ENCODE measurements around the gene RSPH9.
"Not testable (repeated sequence)": the region's sequence is repeated elsewhere in the genome, so short reads cannot be mapped to it uniquely, and the experiment has no call there.

Gene RSPH9

GRCh38 chr6:43629505-43630300, 15.1 kb upstream of the RSPH9 start:
- peak; percentile 99 to 100 for DNase-seq

- no peak for DNase-seq
Observed at GRCh38 chr6:43630980-43631619, 13.7 kb upstream of the RSPH9 start.

- DNase-seq, result not testable (repeated sequence)
Observed at GRCh38 chr6:43633002-43633401, 11.8 kb upstream of the RSPH9 start.

GRCh38 chr6:43634702-43635303, 10.0 kb upstream of the RSPH9 start:
- no peak for DNase-seq

- DNase-seq, result peak; percentile 66 to 86
Observed at GRCh38 chr6:43635387-43636307, 9.2 kb upstream of the RSPH9 start, which contains the start of gene MAD2L1BP. Gene MAD2L1BP (plus strand): TSS chr6:43635840. CDS start chr6:43635876, 36 bp downstream.

GRCh38 chr6:43636308-43636659, 8.6 kb upstream of the RSPH9 start:
- DNase-seq, result no peak

- no peak for DNase-seq
Observed at GRCh38 chr6:43639984-43640800, 4.6 kb upstream of the RSPH9 start.

GRCh38 chr6:43645613-43645964, 753 bp downstream of the RSPH9 start:
- no peak for DNase-seq

GRCh38 chr6:43647613-43648012, 2.8 kb downstream of the RSPH9 start:
- DNase-seq, result no peak

GRCh38 chr6:43648248-43648647, 3.4 kb downstream of the RSPH9 start:
- no peak for DNase-seq

GRCh38 chr6:43652822-43653221, 8.0 kb downstream of the RSPH9 start:
- not testable (repeated sequence) for DNase-seq

GRCh38 chr6:43657221-43657802, 12.5 kb downstream of the RSPH9 start:
- DNase-seq, result no peak

GRCh38 chr6:43658161-43658560, 13.3 kb downstream of the RSPH9 start:
- DNase-seq, result no peak

GRCh38 chr6:43662948-43663347, 18.1 kb downstream of the RSPH9 start:
- DNase-seq, result not testable (repeated sequence)

- DNase-seq, result no peak
Observed at GRCh38 chr6:43665376-43665775, 20.5 kb downstream of the RSPH9 start.

GRCh38 chr6:43666196-43666920, 21.5 kb downstream of the RSPH9 start:
- DNase-seq, result no peak

- peak; percentile 30 to 91 for DNase-seq
Observed at GRCh38 chr6:43667245-43668150, 22.7 kb downstream of the RSPH9 start.

- DNase-seq, result peak; percentile 20 to 45
Observed at GRCh38 chr6:43668151-43669028, 23.6 kb downstream of the RSPH9 start.

Measured in inflammatory macrophage treated with lipopolysaccharide for 1 hour (primary cell).